Islet precursor cell (in vitro differentiated cells): ENCODE data around the gene EZR.

Experiments used
- DNase-seq: peaks from one replicate; pipeline ENCODE4 v3.0.0-alpha.2; 2018

Gene EZR

GRCh38 chr6:158758941-158759479, 60.2 kb downstream of the EZR start:
- peak; percentile 62 for DNase-seq

GRCh38 chr6:158758451-158758860, 60.7 kb downstream of the EZR start:
- peak; percentile 84 for DNase-seq

- peak; percentile 56 for DNase-seq
Observed at GRCh38 chr6:158757753-158758090, 61.4 kb downstream of the EZR start.

- DNase-seq, result peak; percentile 55
Observed at GRCh38 chr6:158756977-158757752, 62.0 kb downstream of the EZR start.

- DNase-seq, result peak; percentile 74
Observed at GRCh38 chr6:158756126-158756525, 63.0 kb downstream of the EZR start.

- DNase-seq, result peak; percentile 49
Observed at GRCh38 chr6:158755636-158756035, 63.5 kb downstream of the EZR start.

- DNase-seq, result no peak
Observed at GRCh38 chr6:158754738-158755137, 64.4 kb downstream of the EZR start.

- DNase-seq, result no peak
Observed at GRCh38 chr6:158753811-158754210, 65.4 kb downstream of the EZR start.

GRCh38 chr6:158752613-158753012, 66.6 kb downstream of the EZR start:
- peak; percentile 42 for DNase-seq

GRCh38 chr6:158751921-158752320, 67.2 kb downstream of the EZR start:
- DNase-seq, result peak; percentile 53

GRCh38 chr6:158751224-158751623, 67.9 kb downstream of the EZR start:
- peak; percentile 47 for DNase-seq

- DNase-seq, result no peak
Observed at GRCh38 chr6:158744986-158745430, 74.2 kb downstream of the EZR start.

- DNase-seq, result no peak
Observed at GRCh38 chr6:158743033-158743651, 76.0 kb downstream of the EZR start.

GRCh38 chr6:158739673-158740072, 79.5 kb downstream of the EZR start:
- no peak for DNase-seq

GRCh38 chr6:158737710-158738615, 81.2 kb downstream of the EZR start:
- peak; percentile 77 for DNase-seq

- no peak for DNase-seq
Observed at GRCh38 chr6:158737082-158737709, 82.0 kb downstream of the EZR start.

GRCh38 chr6:158735009-158735408, 84.2 kb downstream of the EZR start:
- no peak for DNase-seq

- DNase-seq, result peak; percentile 99
Observed at GRCh38 chr6:158730541-158730907, 88.6 kb downstream of the EZR start.

- no peak for DNase-seq
Observed at GRCh38 chr6:158729906-158730540, 89.1 kb downstream of the EZR start.

GRCh38 chr6:158725704-158726103, 93.5 kb downstream of the EZR start:
- DNase-seq, result no peak

GRCh38 chr6:158722176-158722729, 96.9 kb downstream of the EZR start:
- no peak for DNase-seq
